Peyer's patch (tissue), 4 donors: ENCODE measurements around the gene KMT2B. TPM values are rescaled to one million over a fixed set of nuclear protein-coding genes. Genes with fewer than 3 reads are reported as not detected.
A peak's percentile ranks its signal among the peaks of the same experiment; 100 is the strongest.

Source experiments
- DNase-seq, 3 donors: peaks; one replicate each; pipeline ENCODE4 v3.0.0-alpha.2; 2017 to 2019
- H3K27ac ChIP-seq, 4 donors: fragments of 200-600 bp; sonication (generic); one replicate each; pipeline ENCODE4 v1.5.1; 2016 to 2019
- H3K27me3 ChIP-seq, 2 donors: fragments of 200-600 bp; sonication (generic); one replicate each; pipeline ENCODE4 v1.5.1; 2019
- H3K36me3 ChIP-seq, 3 donors: fragments of 200-600 bp; sonication (generic); one replicate each; pipeline ENCODE4 v1.5.1; 2016 to 2019
- H3K4me1 ChIP-seq, 4 donors: fragments of 200-600 bp; sonication (generic); one replicate each; pipeline ENCODE4 v1.5.1; 2016 to 2019
- H3K4me3 ChIP-seq, 4 donors: fragments of 200-600 bp; sonication (generic); 1 replicate in 3 of 4; 2 replicates in 1 of 4; pipeline ENCODE4 v1.5.1; 2016 to 2019; ENCODE audit warnings: mild to moderate bottlenecking in 1 of 4
- H3K9me3 ChIP-seq, 4 donors: fragments of 200-600 bp; sonication (generic); one replicate each; pipeline ENCODE4 v1.5.1; 2016 to 2019; ENCODE audit warnings: mild to moderate bottlenecking in 1 of 4
- CTCF ChIP-seq, 6 experiments: fragments of 450-650 bp in 4 of 6; fragments of 200-600 bp in 2 of 6; sonication (generic) in 1 of 6; IDR thresholded peaks; one replicate each; pipeline ENCODE4 v1.5.1; 2017 to 2019; ENCODE audit warnings: antibody characterized with exemption in 6 of 6, mild to moderate bottlenecking in 3 of 6, moderate library complexity in 1 of 6
- POLR2A ChIP-seq, 2 donors: fragments of 450-650 bp; IDR thresholded peaks; one replicate each; pipeline ENCODE4 v1.5.1; 2017; ENCODE audit warnings: antibody characterized with exemption in 2 of 2, mild to moderate bottlenecking in 2 of 2, moderate library complexity in 2 of 2
- total RNA-seq, 4 donors: library from RNA; depleted of rRNA; stranded (reverse); fragments of >200 nt; gene quantifications; one replicate each; pipeline ENCODE4 v1.1.0, GENCODE V29; 2016

Gene KMT2B
- total RNA-seq, 4 donors from 2014 or later: 27.8 to 62.6 (median 41.9) TPM

GRCh38 chr19:35713506-35713850 lies 4.3 kb upstream of the KMT2B start:
- Histone ChIP-seq H3K9me3 (no peaks in the 10 kb centered on the region), H3K27me3 (no peaks in the 10 kb centered on the region), H3K4me1 (peaks cover 0 to 15% (median 9%) of the 10 kb centered on the region in 4 donors), H3K4me3 (peak overlapping the region in 2 of 4 donors; percentile 12 to 40), H3K36me3 (no peaks in the 10 kb centered on the region), H3K27ac (peak overlapping the region in 2 of 4 donors; percentile 69 to 93)
- DNase-seq: no peak
- TF ChIP-seq POLR2A (IDR thresholded peaks at IDR 0.05): no peak
- no peak for TF ChIP-seq CTCF (IDR thresholded peaks at IDR 0.05)

- H3K4me1 ChIP-seq: peaks cover 0 to 20% (median 11%) of the 10 kb centered on the region in 4 donors
- peak overlapping the region in 2 of 4 donors; percentile 12 to 40 for H3K4me3 ChIP-seq
- H3K9me3 ChIP-seq: no peaks in the 10 kb centered on the region
- H3K27ac ChIP-seq: peak overlapping the region in 2 of 4 donors; percentile 69 to 93
- peak in 2 of 3 donors; percentile 50 to 65 for DNase-seq
- no peaks in the 10 kb centered on the region for H3K36me3 ChIP-seq
- no peaks in the 10 kb centered on the region for H3K27me3 ChIP-seq
- no peak for TF ChIP-seq CTCF (IDR thresholded peaks at IDR 0.05)
- TF ChIP-seq POLR2A (IDR thresholded peaks at IDR 0.05): no peak
Observed at GRCh38 chr19:35713904-35714495, 3.8 kb upstream of the KMT2B start.

- peaks cover 0 to 28% (median 13%) of the 10 kb centered on the region in 4 donors for H3K4me1 ChIP-seq
- peak overlapping the region in 3 of 4 donors; percentile 69 to 96 (median 93) for H3K27ac ChIP-seq
- H3K9me3 ChIP-seq: no peaks in the 10 kb centered on the region
- DNase-seq: peak in 1 of 3 donors; percentile 48
- no peak for TF ChIP-seq CTCF (IDR thresholded peaks at IDR 0.05)
- TF ChIP-seq POLR2A (IDR thresholded peaks at IDR 0.05): no peak
- peak overlapping the region in 2 of 4 donors; percentile 12 to 40 for H3K4me3 ChIP-seq
- no peaks in the 10 kb centered on the region for H3K27me3 ChIP-seq
- H3K36me3 ChIP-seq: peaks cover 0 to 2% (median 0%) of the 10 kb centered on the region in 3 donors
Observed at GRCh38 chr19:35714601-35715354, 3.0 kb upstream of the KMT2B start.

GRCh38 chr19:35715355-35715809 lies 2.4 kb upstream of the KMT2B start:
- no peak for TF ChIP-seq POLR2A (IDR thresholded peaks at IDR 0.05)
- no peak for TF ChIP-seq CTCF (IDR thresholded peaks at IDR 0.05)
- DNase-seq: no peak
- Histone ChIP-seq H3K4me3 (peak overlapping the region in 3 of 4 donors; percentile 81 to 98 (median 98)), H3K36me3 (peaks cover 0 to 8% (median 0%) of the 10 kb centered on the region in 3 donors), H3K27ac (peak overlapping the region; percentile 90 to 96 (median 93)), H3K9me3 (no peaks in the 10 kb centered on the region), H3K27me3 (no peaks in the 10 kb centered on the region), H3K4me1 (peaks cover 0 to 31% (median 13%) of the 10 kb centered on the region in 4 donors)

- H3K27ac ChIP-seq: peak overlapping the region; percentile 90 to 96 (median 93)
- TF ChIP-seq POLR2A (IDR thresholded peaks at IDR 0.05) (no peak), CTCF (IDR thresholded peaks at IDR 0.05) (no peak)
- H3K36me3 ChIP-seq: peaks cover 0 to 16% (median 0%) of the 10 kb centered on the region in 3 donors
- no peaks in the 10 kb centered on the region for H3K9me3 ChIP-seq
- no peaks in the 10 kb centered on the region for H3K27me3 ChIP-seq
- H3K4me1 ChIP-seq: peaks cover 0 to 31% (median 13%) of the 10 kb centered on the region in 4 donors
- peak in 1 of 3 donors; percentile 43 for DNase-seq
- peak overlapping the region; percentile 76 to 98 (median 90) for H3K4me3 ChIP-seq
Observed at GRCh38 chr19:35715981-35716800, 1.6 kb upstream of the KMT2B start.
